HCT116 (cell line): Measurements from ENCODE around the gene TSPOAP1.

Experiments used
- EZH2 ChIP-seq: fragments of 200-600 bp; sonication (generic); IDR thresholded peaks from 2 replicates; pipeline ENCODE4 v1.6.1; 2017; ENCODE audit warnings: antibody characterized with exemption, mixed run types
- TF ChIP-seq, protein P1 (sequence below): IDR thresholded peaks from 2 replicates; pipeline ENCODE4 v1.6.1; 2011; ENCODE audit warnings: mild to moderate bottlenecking, low read length, moderate library complexity; ENCODE audit not compliant: insufficient replicate concordance; ENCODE audit errors: extremely low read depth

DNA sequence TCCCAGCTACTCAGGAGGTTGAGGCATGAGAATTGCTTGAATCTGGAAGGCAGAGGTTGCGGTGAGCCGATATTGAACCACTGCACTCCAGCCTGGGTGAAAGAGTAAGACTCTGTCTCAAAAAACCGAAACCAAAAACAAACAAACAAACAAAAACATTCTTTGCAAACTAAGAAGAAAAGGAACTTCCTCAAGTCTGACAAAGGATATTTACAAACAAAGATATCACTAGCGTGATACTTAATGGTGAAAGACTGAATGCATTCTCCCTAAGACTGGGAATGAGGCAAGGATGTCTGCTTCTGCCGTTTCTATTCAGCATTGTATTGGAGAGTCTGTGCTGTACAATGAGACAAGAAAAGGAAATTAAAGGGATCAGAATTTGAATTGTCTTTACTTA is 37.3 kb downstream of the TSPOAP1 start:
- TF ChIP-seq, protein P1, sequence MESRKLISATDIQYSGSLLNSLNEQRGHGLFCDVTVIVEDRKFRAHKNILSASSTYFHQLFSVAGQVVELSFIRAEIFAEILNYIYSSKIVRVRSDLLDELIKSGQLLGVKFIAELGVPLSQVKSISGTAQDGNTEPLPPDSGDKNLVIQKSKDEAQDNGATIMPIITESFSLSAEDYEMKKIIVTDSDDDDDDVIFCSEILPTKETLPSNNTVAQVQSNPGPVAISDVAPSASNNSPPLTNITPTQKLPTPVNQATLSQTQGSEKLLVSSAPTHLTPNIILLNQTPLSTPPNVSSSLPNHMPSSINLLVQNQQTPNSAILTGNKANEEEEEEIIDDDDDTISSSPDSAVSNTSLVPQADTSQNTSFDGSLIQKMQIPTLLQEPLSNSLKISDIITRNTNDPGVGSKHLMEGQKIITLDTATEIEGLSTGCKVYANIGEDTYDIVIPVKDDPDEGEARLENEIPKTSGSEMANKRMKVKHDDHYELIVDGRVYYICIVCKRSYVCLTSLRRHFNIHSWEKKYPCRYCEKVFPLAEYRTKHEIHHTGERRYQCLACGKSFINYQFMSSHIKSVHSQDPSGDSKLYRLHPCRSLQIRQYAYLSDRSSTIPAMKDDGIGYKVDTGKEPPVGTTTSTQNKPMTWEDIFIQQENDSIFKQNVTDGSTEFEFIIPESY: no peak
- no peak for TF ChIP-seq EZH2
